H9 (cell line): ENCODE measurements around the gene NUP98. TPM values are rescaled to one million over a fixed set of nuclear protein-coding genes. Genes with fewer than 3 reads are reported as not detected.

Experiments used
- DNase-seq: peaks from one replicate; pipeline ENCODE4 v3.0.0-alpha.2; 2017
- H2AFZ ChIP-seq: one replicate; pipeline ENCODE4 v1.6.1; 2013; ENCODE audit warnings: mild to moderate bottlenecking, low read length, control low read depth, moderate library complexity
- H2AK5ac ChIP-seq: 2 replicates; pipeline ENCODE4 v1.6.1; 2013; ENCODE audit warnings: low read length, control low read depth, mixed read lengths; ENCODE audit not compliant: insufficient read length
- H2BK120ac ChIP-seq: one replicate; pipeline ENCODE4 v1.6.1; 2013; ENCODE audit warnings: low read depth, mild to moderate bottlenecking, low read length, control low read depth, inconsistent platforms; ENCODE audit not compliant: poor library complexity, severe bottlenecking
- H2BK12ac ChIP-seq: 2 replicates; pipeline ENCODE4 v1.6.1; 2013; ENCODE audit warnings: low read length, control low read depth, mixed read lengths, low read depth; ENCODE audit not compliant: insufficient read length
- H2BK15ac ChIP-seq: 2 replicates; pipeline ENCODE4 v1.6.1; 2013; ENCODE audit warnings: low read depth, low read length, control low read depth
- H2BK20ac ChIP-seq: one replicate; pipeline ENCODE4 v1.6.1; 2013; ENCODE audit warnings: low read depth, mild to moderate bottlenecking, low read length, control low read depth, inconsistent platforms; ENCODE audit not compliant: poor library complexity, severe bottlenecking
- H2BK5ac ChIP-seq: 2 replicates; pipeline ENCODE4 v1.6.1; 2013; ENCODE audit warnings: low read length, control low read depth, mixed read lengths; ENCODE audit not compliant: insufficient read length
- H3K14ac ChIP-seq: 2 replicates; pipeline ENCODE4 v1.6.1; 2013; ENCODE audit warnings: low read length, control low read depth; ENCODE audit not compliant: insufficient read depth
- H3K18ac ChIP-seq: 2 replicates; pipeline ENCODE4 v1.6.1; 2013; ENCODE audit warnings: low read depth, mild to moderate bottlenecking, mixed read lengths, low read length, control low read depth; ENCODE audit not compliant: insufficient read length
- H3K23ac ChIP-seq: 2 replicates; pipeline ENCODE4 v1.6.1; 2013; ENCODE audit warnings: low read length, control low read depth, mixed read lengths, low read depth; ENCODE audit not compliant: insufficient read length
- H3K23me2 ChIP-seq: 2 replicates; pipeline ENCODE4 v1.6.1; 2013; ENCODE audit warnings: low read depth, mild to moderate bottlenecking, mixed read lengths, low read length, control low read depth; ENCODE audit not compliant: insufficient read length, poor library complexity, severe bottlenecking
- H3K27ac ChIP-seq: 2 replicates; pipeline ENCODE4 v1.5.1; 2013; ENCODE audit warnings: low read length, control low read depth, mixed read lengths, low read depth; ENCODE audit not compliant: insufficient read length
- H3K27me3 ChIP-seq: 2 replicates; pipeline ENCODE4 v1.6.1; 2013; ENCODE audit warnings: low read length, control low read depth, inconsistent platforms; ENCODE audit not compliant: insufficient read depth
- H3K4ac ChIP-seq: 2 replicates; pipeline ENCODE4 v1.6.1; 2013; ENCODE audit warnings: low read depth, mild to moderate bottlenecking, control low read depth, inconsistent platforms, low read length, moderate library complexity
- H3K4me1 ChIP-seq: 2 replicates; pipeline ENCODE4 v1.6.1; 2013; ENCODE audit warnings: low read length, control low read depth, inconsistent platforms; ENCODE audit not compliant: insufficient read depth
- H3K4me2 ChIP-seq: 2 replicates; pipeline ENCODE4 v1.6.1; 2013; ENCODE audit warnings: low read length, control low read depth, mixed read lengths; ENCODE audit not compliant: insufficient read length, insufficient read depth
- H3K56ac ChIP-seq: 2 replicates; pipeline ENCODE4 v1.6.1; 2013; ENCODE audit warnings: low read depth, mild to moderate bottlenecking, mixed read lengths, low read length, control low read depth; ENCODE audit not compliant: insufficient read length
- H3K79me1 ChIP-seq: 2 replicates; pipeline ENCODE4 v1.6.1; 2013; ENCODE audit warnings: low read depth, mild to moderate bottlenecking, moderate library complexity, low read length, control low read depth, inconsistent platforms; ENCODE audit not compliant: insufficient read depth, poor library complexity, severe bottlenecking
- H3K79me2 ChIP-seq: 2 replicates; pipeline ENCODE4 v1.6.1; 2013; ENCODE audit warnings: low read length, control low read depth, inconsistent platforms; ENCODE audit not compliant: insufficient read depth
- H3K9ac ChIP-seq: 2 replicates; pipeline ENCODE4 v1.6.1; 2013; ENCODE audit warnings: low read length, control low read depth, mixed read lengths; ENCODE audit not compliant: insufficient read length; ENCODE audit errors: extremely low read depth
- H3K9me3 ChIP-seq: one replicate; pipeline ENCODE4 v1.6.1; 2013; ENCODE audit warnings: low read depth, low read length, inconsistent platforms; ENCODE audit not compliant: control insufficient read depth
- H3T11ph ChIP-seq: one replicate; pipeline ENCODE4 v1.6.1; 2013; ENCODE audit warnings: mild to moderate bottlenecking, low read length, control low read depth, inconsistent platforms
- H4K20me1 ChIP-seq: one replicate; pipeline ENCODE4 v1.6.1; 2013; ENCODE audit not compliant: control insufficient read depth, insufficient read length, insufficient read depth
- H4K5ac ChIP-seq: 2 replicates; pipeline ENCODE4 v1.6.1; 2013; ENCODE audit warnings: low read depth, mild to moderate bottlenecking, mixed read lengths, low read length, control low read depth; ENCODE audit not compliant: insufficient read length
- H4K8ac ChIP-seq: replicated peaks from 2 replicates; pipeline ENCODE4 v1.6.1; 2013; ENCODE audit warnings: low read length, control low read depth, mixed read lengths, low read depth; ENCODE audit not compliant: insufficient read length
- H4K91ac ChIP-seq: 2 replicates; pipeline ENCODE4 v1.6.1; 2013; ENCODE audit warnings: low read depth, mild to moderate bottlenecking, moderate library complexity, mixed read lengths, low read length, control low read depth; ENCODE audit not compliant: insufficient read length
- H3K27ac Mint-ChIP-seq, 3 experiments: 2 replicates in 2 of 3; 3 replicates in 1 of 3; pipeline ENCODE4 v1.8.0; 2020 to 2021; ENCODE audit warnings: mixed read lengths in 3 of 3, mild to moderate bottlenecking in 1 of 3, moderate library complexity in 1 of 3
- H3K27me3 Mint-ChIP-seq: 2 replicates; pipeline ENCODE4 v1.8.0; 2021; ENCODE audit warnings: low read depth, mild to moderate bottlenecking, moderate library complexity, mixed read lengths
- H3K36me3 Mint-ChIP-seq, 3 experiments: 2 replicates in 2 of 3; 3 replicates in 1 of 3; pipeline ENCODE4 v1.8.0; 2020 to 2021; ENCODE audit warnings: low read depth in 3 of 3, mixed read lengths in 3 of 3; ENCODE audit not compliant: insufficient read depth in 1 of 3
- H3K4me1 Mint-ChIP-seq, 2 experiments: 2 replicates each; pipeline ENCODE4 v1.8.0; 2020; ENCODE audit warnings: mixed read lengths in 2 of 2
- H3K4me3 Mint-ChIP-seq, 2 experiments: 2 replicates in 1 of 2; 3 replicates in 1 of 2; pipeline ENCODE4 v1.8.0; 2020 to 2021; ENCODE audit warnings: mild to moderate bottlenecking in 2 of 2, mixed read lengths in 2 of 2, moderate library complexity in 1 of 2
- H3K9me3 Mint-ChIP-seq, 2 experiments: 2 replicates in 1 of 2; 3 replicates in 1 of 2; pipeline ENCODE4 v1.8.0; 2020; ENCODE audit warnings: mild to moderate bottlenecking in 2 of 2, mixed read lengths in 2 of 2, moderate library complexity in 1 of 2
- WGBS: extraction: QIAGEN DNeasy Blood & Tissue Kit; methylation state at CpG from one replicate; pipeline ENCODE4 v1.1.7; 2013; ENCODE audit warnings: missing lambda C conversion rate, low lambda C conversion rate, mixed read lengths; ENCODE audit not compliant: insufficient read length; ENCODE audit errors: extremely low coverage; 5-methylcytosine and 5-hydroxymethylcytosine counted together
- total RNA-seq: library from RNA; stranded (reverse); gene quantifications from 2 replicates; pipeline ENCODE4 v1.2.1, GENCODE V29; 2021
- TF ChIP-seq, protein P1 (sequence below): fragments of 200-600 bp; sonication (generic); conservative IDR thresholded peaks from 3 replicates; pipeline ENCODE4 v1.8.0; 2021; ENCODE audit warnings: antibody characterized with exemption, mild to moderate bottlenecking

NUP98 gene
- total RNA-seq, 1 experiment from 2014 or later, result 105 TPM

DNA sequence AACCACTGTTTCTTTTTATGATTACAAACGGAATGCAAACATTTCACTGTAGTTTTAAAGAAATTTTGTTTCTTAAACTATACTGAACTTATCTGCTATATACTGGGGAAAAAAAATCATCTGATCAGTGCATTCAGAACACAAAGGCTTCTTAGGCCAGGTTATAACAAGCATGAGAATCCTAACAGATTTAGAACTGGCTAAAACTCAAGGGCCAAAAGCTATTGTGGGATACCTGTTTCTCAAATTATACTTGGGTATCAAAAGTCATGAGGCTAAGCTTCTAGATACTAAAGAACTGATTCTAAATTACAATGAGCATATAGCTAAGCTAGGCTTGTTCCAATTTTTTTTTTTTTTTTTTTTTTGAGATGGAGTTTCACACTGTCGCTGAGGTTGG is 96.4 kb downstream of the NUP98 start:
- no CpG with 5 or more reads among the region's 2 CpGs for WGBS
- Mint-ChIP-seq H3K27me3 (0 out of 2 replicates have a peak, but pooled peaks cover 1% of the 10 kb centered on the region), H3K9me3 (no peaks in the 10 kb centered on the region)

More for the DNA sequence above, 96.4 kb downstream of the NUP98 start:
- Histone ChIP-seq H2BK120ac (no peak overlapping the region), H2AFZ (no peak overlapping the region), H4K8ac (no peak overlapping the region), H2AK5ac (no peak overlapping the region), H3K14ac (no peak overlapping the region), H3T11ph (no peak overlapping the region), H3K4ac (no peak overlapping the region), H2BK5ac (no peak overlapping the region), H3K27ac (no peak overlapping the region), H4K91ac (no peak overlapping the region), H3K79me1 (no peaks in the 10 kb centered on the region), H3K27me3 (no peaks in the 10 kb centered on the region), H3K9ac (no peak overlapping the region), H3K23ac (no peak overlapping the region), H4K5ac (no peak overlapping the region), H3K56ac (no peak overlapping the region), H3K18ac (no peak overlapping the region), H4K20me1 (no peaks in the 10 kb centered on the region), H3K79me2 (no peaks in the 10 kb centered on the region), H2BK12ac (no peak overlapping the region), H3K9me3 (no peaks in the 10 kb centered on the region), H2BK15ac (no peak overlapping the region), H3K23me2 (no peaks in the 10 kb centered on the region), H3K4me2 (no peak overlapping the region), H3K4me1 (no peaks in the 10 kb centered on the region), H2BK20ac (no peak overlapping the region)
- Mint-ChIP-seq H3K4me1 (no peaks in the 10 kb centered on the region), H3K36me3 (peaks cover 42 to 87% (median 73%) of the 10 kb centered on the region in 3 experiments; a peak in 6 of 7 replicates), H3K27ac (0 out of 7 replicates have a peak overlapping the region, but pooled peaks of 1 of the 3 experiments have one; percentile 36), H3K4me3 (no peak overlapping the region)
- TF ChIP-seq, protein P1, sequence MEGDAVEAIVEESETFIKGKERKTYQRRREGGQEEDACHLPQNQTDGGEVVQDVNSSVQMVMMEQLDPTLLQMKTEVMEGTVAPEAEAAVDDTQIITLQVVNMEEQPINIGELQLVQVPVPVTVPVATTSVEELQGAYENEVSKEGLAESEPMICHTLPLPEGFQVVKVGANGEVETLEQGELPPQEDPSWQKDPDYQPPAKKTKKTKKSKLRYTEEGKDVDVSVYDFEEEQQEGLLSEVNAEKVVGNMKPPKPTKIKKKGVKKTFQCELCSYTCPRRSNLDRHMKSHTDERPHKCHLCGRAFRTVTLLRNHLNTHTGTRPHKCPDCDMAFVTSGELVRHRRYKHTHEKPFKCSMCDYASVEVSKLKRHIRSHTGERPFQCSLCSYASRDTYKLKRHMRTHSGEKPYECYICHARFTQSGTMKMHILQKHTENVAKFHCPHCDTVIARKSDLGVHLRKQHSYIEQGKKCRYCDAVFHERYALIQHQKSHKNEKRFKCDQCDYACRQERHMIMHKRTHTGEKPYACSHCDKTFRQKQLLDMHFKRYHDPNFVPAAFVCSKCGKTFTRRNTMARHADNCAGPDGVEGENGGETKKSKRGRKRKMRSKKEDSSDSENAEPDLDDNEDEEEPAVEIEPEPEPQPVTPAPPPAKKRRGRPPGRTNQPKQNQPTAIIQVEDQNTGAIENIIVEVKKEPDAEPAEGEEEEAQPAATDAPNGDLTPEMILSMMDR, result no peak
- DNase-seq, result no peak
